Embryonic facial prominence (tissue), 1 donor: ENCODE results near the gene TRIM9.

Experiments used
- DNase-seq: peaks from one replicate; pipeline ENCODE4 v3.0.0-alpha.2; 2016; ENCODE audit errors: extremely low spot score

TRIM9 gene

GRCh38 chr14:51094901-51095853, at the start of gene TRIM9:
TSS of gene TRIM9 (minus strand) at chr14:51095105. CDS start at chr14:51094939, 166 bp downstream.
- DNase-seq = peak; percentile 91

- no peak for DNase-seq
These were observed 46.0 kb upstream of the TRIM9 start for GRCh38 chr14:51140856-51141255.

DNA sequence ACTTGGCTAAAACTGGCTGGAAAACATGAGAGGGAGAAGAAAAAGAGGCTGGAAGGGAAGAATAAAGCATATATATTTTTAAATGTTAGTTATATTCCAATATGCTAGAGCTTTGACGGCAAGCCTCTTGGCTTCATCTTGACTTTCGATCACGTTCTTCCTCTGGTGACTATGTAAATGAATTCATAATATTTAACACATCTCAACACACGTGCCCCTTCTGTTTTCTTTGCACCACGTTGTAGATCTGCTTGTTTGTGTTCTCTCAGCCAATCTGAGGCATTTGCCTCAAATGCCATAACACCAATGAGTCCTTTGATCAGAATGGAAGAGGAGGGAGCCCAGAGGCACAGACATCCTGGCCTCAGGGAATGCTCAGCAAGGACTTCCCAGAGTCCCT, 45.4 kb upstream of the TRIM9 start:
- no peak for DNase-seq

DNA sequence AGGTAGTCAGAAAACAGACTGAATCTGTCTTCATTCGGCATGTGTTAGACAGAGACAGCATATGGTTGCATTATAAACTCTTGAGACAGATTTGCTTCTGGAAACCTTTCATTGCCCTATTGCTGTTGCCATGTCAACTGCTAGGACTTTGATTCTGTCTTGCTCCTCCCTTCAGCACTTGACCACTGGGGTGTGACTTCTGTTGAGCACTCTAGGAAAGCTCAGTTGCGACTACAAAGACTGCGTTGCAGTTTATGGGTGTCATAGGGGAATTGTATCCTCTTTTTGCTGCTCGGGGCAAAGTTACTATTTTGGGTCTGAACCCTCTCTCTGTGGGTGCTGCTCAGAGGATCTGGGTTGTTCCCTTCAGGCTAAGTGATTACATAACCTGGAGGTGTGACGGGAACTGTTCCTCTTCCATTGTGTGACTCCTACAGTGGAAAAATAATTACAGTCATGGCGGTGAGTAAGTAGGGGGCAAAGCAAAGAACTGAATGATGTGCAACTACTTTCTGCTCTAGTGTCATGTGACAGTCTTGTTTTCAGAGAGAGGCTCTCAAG, 44.3 kb upstream of the TRIM9 start:
- DNase-seq = no peak

GRCh38 chr14:51138404-51139103, 43.6 kb upstream of the TRIM9 start:
- DNase-seq = no peak

- DNase-seq = no peak
These were observed 36.6 kb upstream of the TRIM9 start for GRCh38 chr14:51131516-51131915.

DNA sequence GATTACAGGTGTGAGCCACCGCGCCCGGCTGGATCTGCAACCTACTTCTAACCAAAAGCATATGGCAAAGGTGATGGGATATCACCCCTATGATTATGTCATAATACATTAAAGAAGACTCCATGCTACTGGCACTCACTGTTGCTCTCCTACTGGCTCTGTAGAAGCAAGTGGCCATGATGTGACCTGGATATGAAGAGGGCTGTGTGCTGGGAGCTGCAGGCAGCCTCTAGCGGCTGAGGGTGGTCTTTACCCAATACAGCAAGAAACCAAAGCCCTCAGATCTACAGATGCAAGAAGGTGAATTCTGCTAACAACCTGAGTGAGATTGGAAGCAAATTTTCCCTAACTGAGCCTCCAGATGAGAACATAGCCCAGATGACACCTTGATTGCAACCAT, 34.2 kb upstream of the TRIM9 start:
- DNase-seq = no peak

GRCh38 chr14:51124029-51124428, 29.1 kb upstream of the TRIM9 start:
- no peak for DNase-seq

- DNase-seq = no peak
These were observed 26.2 kb upstream of the TRIM9 start for GRCh38 chr14:51121096-51121495.

DNA sequence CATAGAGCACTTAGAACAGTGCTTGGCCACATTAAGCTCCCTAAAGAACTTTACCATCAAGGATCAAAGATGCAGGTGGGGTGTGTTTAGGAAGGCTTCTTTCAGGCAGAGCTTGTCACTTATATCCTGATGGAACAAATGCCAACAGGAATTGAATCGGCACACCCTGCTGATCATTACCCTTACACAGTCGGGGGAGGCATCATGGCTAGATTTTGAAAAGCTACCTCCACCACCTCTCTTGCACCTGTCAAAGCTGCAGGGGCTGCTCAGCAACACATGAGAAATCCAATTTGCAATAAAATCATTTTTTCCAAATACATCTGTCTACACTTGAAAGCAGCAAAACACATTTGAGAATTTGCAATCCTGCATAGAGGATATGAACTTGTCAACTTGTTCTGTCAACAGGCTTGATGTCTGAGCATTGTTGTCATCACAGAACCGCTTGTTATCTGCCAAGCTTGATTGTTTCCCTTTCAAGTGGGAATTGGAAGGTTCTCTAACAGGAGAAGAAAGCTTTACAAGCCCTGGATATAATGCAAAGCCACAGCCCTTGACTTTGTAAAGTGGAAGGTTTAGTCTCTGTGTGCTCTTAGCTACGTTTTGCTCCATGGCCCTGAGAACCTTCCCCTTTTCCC, 24.6 kb upstream of the TRIM9 start:
- DNase-seq = no peak

DNA sequence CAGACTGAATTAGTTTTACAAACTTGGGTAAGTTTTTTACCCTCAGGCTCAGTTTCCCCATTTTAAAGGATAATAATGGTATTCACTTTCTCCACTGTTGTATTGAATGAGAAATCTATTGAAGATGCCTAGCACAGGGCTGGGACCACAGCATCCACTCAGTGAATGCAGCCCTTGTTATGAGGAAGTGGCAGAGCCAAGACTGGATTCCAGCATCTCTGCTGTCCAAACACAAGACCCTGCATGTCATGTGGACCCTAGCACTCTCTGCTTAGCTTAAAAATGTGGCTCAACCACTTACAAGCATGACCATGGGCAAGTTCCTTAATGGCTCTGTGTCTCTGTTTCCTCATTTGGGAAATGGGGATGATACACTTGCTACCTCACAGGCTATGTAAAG, 24.1 kb upstream of the TRIM9 start:
- no peak for DNase-seq

GRCh38 chr14:51117593-51117992, 22.7 kb upstream of the TRIM9 start:
- DNase-seq = no peak

DNA sequence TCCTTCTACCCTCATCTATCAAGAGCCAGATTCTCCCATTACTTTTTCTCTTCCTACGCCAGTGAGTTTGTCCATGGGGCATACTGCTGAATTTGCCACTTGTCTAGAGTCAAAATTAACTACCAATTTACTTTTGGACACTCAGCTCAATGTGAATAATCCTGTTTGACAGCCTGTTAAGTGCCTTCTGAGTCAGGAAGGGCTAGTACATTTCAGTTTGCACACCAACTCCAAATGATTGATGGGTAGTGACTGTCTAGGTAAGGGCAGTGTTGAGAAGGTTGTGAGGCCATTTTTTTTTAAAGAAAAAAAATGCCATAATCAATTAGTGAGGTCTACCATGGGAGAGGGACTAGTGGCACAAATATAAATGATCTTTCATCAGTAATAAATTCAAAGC, 21.8 kb upstream of the TRIM9 start:
- DNase-seq = no peak

DNA sequence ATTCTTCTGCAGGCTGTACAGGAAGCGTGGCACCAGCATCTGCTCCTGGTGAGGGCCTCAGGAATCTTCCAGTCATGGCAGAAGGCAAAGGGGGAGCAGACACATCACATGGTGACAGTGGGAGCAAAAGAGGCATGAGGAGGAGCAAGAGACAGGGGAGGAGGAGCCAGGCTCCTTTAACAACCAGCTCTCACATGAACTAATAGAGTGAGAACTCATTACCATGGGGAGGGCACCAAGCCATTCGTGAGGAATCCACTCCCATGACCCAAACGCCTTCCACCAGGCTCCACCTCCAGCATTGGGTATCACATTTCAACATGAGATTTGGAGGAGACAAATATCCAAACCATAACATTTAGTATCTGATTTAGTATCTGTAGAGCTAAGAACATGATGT, 14.7 kb upstream of the TRIM9 start:
- DNase-seq = no peak

GRCh38 chr14:51107801-51108200, 12.9 kb upstream of the TRIM9 start:
- DNase-seq = no peak

DNA sequence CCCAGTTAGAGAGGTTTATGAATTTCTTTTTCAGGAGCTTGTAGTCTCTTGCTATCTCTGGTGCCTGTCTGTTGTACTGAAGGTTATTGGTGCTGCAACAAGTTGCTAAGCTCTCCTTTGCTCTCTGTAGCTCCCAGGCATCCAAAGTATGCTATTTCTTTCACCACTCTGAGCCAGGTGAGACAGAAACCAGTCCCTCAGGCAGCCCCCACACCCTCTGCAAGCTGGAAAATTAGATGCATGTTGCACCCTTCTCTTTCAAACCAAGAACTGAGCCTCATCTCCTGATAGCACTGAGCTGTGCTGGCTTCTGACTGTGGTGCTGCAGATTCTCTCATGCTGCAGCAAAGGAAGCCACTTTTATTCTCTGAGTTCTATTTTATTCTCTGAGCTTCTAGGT, 9.6 kb upstream of the TRIM9 start:
- DNase-seq = no peak

DNA sequence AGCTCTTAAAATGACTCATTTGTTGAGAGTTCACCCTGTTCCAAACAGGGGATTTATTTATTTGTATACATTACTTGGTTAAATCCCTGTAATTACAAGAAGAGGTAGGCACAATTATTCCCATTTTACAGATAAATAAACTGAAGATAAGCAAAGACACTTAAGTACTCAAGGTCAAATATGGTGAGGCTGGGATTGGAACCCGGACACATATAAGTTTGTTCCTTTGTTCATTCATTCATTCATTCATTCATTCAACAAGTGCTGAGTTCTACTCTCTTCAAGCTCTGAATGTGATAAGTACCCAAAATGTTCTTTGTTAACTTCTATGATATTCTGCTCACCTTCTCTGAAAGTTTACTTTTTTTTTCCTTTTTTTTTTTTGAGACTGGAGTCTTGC, 2.4 kb upstream of the TRIM9 start:
- no peak for DNase-seq

- no peak for DNase-seq
These were observed 2.0 kb upstream of the TRIM9 start for GRCh38 chr14:51096870-51097269.

- no peak for DNase-seq
These were observed 1.2 kb upstream of the TRIM9 start for GRCh38 chr14:51095854-51096823.

DNA sequence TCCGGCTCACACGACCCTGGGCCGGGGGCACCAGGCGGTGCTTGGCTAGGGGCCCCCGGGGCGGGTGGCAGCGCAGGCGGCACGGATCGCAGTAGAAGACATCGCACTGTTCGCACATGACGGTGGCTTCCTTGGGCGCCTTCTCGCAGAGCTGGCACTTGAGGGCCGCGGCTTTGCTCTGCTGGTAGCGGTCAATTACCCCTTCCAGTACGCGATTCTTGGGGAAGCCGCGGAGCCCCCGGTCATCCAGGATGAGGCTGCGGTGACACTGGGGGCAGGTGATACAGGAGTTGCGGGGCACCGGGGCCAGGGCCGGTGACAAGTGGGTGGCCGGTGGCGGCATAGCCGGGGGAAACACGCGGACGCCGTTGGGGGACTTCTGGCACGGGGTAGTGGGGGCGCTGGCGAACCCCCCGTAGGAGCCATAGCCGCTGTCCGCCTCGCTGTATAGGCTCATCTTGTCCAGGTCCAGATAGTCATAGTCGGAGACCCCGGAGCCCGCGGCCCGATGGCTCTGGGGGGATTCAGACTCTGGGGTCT, 553 bp downstream of the TRIM9 start:
- DNase-seq = no peak
